SHP77 (cell line): ENCODE results near the gene BRI3BP.
"Not testable (repeated sequence)": the region's sequence is repeated elsewhere in the genome, so short reads cannot be mapped to it uniquely, and the experiment has no call there.

Experiments used
- DNase-seq, 2 experiments: peaks; one replicate each; lab custom pipeline; 2025; lab: John Stamatoyannopoulos, UW

BRI3BP gene

DNA sequence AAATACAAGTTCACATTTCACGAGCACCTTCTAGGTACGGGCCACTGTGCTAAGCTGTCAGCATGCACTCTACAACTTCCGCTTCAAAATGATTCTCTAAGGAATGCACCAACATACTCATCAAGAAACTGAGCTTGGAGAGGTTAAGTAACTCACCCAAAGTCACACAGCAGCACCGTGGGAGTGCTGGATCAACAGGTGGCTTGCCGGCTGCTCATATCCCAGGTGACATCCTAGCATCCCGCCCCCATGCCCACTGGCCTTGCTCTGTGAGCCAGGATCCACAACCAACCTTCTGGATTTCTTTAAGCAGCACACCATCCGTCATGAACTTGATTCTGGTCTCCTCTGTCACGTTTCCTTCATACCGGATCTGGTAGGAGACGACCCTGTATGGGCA, 21.2 kb upstream of the BRI3BP start:
- no peak for DNase-seq

DNA sequence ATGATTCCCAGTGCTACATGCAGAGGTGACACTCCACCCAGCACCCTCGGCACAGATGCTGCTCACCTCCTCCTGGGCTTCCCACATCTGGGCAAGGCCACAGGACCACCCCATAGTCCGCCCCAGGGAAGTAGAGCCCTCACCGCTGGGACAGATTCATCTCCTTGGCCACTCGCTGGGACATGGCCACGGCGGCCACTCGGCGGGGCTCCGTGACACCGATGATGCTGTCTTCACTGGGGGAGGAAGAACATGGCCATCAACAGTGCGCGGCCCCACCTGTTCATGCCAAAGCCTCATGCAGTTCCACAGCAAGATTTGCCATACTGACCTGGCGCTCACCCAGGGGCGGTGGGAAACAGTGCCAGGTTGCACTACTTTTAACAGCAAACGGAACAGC, 18.2 kb upstream of the BRI3BP start:
- no peak for DNase-seq

DNA sequence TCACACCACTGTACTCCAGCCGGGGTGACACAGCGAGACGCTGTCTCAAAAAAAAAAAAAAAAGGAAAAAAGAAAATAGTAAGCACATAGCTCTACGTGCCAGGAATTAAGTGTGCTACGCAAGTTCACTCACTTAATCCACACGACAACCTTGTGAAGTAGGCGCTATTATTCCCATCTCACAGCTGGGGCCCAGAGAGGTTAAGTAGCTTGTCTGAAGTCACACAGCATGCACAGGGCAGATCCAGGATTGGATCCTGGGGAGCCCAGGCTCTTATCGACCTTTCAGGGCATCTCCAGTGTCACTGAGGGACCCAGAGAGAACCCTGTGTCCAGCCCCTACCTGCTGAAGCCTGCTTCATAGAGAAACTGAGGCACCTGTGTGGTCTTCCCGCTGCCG, 16.4 kb upstream of the BRI3BP start:
- DNase-seq: no peak

DNA sequence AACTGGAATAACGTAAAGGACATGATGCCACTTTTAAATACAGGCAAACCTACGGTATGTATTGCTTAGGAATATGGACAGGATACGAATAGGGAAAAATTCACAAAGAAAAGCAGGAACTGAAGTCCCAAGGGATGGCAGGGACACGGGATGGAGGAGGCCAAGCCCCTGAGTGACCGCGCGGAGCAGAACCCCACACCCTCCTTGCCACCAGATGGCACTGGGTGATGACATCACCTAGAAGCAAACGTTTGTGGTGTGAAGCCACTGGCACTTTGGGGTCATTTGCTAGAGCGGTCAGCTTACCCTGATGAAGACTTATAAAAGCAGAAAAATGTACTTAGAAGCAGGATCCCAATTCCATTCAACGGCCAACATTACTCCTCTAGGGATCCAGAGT, 13.9 kb upstream of the BRI3BP start:
- no peak for DNase-seq

DNA sequence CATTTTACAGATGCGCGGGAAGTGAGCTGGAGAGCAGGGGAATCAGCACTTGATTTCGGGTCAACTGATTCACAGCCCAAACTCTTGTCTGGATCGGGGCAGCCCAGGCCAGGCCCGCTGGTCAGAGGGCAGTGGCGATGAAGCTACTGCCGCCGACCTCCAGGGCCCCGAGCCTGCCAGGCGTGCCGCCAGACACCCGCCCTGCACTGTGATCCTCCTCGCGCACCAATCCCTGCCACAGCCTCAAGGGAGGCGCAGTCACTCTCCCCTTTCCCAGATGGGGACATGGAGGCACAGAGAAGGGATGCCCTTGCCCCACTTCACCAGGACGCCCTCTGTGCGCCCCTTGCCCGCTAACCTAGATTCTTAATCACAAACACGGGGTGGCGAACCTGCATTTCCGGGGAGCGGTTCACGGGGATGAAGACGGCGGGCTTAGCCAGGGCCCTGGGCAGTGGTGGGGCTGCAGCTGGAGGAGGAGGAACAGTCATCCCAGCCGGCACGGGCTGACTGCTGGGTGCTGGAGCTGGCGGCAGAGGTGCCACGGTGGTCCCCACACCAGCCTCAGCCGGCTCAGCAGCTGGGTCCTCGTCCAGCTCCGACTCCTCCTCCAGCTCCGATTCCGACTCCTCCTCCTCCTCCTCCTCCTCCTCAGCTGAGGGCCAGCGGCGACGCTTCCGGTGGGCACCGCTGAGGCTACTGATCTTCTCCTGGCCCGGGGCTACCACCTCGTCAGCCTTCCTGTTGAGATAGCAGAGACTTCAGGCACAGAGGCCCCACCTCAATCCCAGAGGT, 13.2 kb upstream of the BRI3BP start:
- no peak for DNase-seq

DNA sequence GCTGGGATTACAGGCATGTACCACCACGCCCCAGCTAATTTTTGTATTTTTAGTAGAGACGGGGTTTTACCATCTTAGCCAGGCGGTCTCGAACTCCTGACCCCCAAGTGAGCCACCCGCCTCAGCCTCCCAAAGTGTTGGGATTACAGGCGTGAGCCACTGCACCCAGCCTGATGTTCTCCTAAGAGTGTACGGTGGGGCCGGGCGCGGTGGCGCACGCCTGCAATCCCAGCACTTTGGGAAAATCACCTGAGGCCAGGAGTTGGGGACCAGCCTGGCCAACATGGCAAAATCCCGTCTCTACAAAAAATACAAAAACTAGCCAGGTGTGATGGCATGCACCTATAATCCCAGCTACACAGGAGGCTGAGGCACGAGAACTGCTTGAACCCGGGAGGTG, 6.6 kb upstream of the BRI3BP start:
- DNase-seq: not testable (repeated sequence)

DNA sequence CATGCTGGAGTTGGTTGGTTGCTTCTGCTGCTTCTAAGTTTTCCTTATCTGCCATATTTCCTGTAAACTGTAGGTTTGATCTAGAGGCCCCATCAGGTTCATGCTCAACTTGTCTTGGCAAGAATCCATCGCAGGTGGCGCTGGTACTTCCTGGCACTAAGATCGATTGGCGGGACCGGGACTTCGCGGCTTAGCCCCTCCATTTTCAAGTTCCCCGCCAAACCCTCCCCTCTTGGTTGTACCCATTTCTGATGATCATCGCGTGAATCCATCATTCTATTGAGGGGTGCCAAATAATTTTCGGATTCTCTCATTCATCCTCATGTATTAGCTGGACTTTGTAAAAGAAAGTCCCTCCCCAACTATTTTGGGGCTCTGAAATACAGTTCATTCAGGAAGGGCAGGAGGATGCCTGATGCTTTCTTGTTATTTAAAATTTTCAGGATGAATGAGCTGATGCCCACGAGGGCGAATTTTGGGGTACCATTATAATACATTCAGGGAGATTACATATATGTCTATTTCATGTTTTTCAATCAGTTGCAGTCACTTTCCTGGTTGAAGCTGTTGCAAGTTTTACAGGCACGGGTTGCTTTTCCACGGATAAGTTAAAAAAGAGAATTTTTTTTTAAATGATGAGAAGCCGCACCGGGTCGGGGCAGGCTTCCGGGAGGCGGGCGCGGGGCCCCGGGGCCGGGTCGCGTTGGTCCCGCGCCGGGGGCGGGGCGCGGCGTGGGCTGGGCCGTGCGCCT, 395 bp upstream of the BRI3BP start:
- DNase-seq: peak; percentile 96 to 97

DNA sequence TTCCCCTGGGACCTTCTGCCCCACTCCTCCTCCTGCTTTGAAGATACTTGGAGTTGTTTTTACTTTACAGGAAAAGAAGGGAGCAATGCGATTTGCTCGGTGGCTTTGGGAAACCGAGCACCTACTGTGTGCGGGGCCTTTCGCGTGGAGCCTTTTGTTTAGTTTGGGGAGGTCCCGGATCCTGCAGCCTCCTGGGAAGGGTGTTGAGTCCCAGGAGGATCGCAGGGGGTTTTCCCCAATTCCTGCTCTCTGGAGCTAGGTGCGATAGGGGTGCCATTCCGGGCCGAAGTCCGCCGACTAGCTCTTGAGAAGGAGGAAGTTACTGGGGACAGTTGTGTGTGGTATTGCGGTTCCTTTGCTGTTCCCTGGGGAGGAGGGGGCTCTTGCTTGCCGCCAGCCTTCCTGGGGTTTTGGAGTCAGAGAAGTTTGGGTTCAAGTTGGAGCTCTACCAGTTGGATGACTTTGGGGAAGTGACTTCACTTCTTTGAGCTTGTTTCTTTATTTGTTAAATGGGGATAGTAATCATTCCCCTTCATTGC, 1.1 kb downstream of the BRI3BP start:
- DNase-seq: no peak

DNA sequence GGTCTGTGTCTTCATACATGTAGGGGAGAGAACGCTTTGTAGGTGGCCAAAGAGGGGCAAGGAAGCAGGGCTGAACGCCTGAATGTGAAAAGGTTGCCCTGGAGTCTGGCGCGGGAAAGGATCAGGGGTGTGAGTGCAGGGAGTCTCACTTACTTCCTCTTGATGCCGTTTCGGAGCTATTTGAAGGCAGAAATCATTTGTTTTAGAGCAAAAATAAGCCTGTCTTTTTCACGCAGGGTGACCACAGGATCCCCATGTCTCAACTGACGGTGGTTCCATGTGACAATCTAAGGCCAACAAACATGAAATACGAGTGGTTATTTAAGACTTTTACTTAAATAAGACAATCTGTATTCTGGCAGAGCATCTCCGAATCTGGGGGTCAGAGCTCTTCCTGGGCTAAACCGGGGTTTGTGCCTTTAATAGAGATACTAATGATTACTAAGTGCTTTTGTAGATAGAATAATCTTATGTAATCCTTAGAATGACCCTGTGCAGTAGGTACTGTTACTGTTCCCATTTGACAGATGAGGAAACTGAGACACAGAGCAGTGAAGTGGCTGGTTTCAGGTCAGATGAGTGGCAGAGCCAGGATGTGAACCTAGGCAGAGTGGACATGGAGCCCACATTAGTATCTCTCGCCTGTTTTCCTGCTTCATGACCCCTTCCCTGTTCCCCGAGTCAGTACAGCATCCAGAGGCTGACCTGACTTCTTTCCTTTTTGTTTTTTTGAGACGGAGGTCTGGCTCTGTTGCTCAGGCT, 1.9 kb downstream of the BRI3BP start:
- DNase-seq: no peak

DNA sequence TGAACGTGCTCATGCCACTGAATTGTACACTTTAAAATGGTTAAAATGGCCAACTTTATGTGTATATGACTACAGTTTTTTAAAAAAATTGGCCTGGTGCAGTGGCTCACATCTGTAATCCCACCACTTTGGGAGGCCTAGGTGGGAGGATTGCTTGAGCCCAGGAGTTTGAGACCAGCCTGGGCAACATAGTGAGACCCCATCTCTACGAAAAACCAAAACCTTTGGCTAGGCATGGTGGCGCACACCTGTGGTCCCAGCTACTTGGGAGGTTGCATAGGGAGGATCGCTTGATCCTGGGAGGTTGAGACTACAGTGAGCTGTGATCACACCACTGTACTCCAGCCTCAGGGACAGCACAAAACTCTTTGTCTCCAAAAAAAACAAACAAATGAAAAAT, 5.3 kb downstream of the BRI3BP start:
- no peak for DNase-seq

DNA sequence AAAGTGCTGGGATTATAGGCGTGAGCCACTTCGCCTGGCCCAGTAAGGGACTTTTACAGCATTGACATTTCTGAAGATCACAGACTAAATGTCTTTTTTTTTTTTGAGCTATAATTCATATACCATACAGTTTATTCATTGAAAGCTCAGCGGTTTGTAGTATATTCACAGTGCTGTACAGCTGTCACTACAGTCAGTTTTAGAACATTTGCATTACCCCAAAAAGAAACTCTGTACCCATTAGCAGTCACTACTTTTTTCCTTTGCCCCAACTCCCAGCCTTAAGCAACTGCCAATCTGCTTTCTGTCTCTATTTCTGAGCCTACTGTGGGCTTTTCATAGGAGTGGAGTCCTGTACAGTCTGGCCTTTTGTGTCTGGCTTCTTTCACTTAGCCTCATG, 8.2 kb downstream of the BRI3BP start:
- DNase-seq: no peak

DNA sequence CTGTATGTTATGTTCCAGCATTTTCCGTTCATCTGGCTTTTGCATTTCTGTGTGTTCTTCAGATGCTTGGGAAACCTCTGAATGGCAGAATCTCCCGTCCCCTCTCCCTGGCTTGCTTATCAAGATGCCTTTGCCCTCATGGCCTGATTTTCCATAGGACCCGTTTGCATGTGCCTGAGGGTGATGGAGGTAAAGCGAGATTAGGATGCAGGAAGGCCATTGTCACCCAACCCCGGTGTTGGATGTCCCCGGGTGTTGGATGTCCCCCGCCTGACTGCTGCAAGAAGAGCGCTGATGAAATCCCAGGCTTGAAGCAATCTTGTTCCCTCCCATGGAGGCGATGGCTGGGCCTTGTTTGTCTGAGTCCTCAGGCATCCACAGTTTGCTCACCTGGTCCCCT, 9.6 kb downstream of the BRI3BP start:
- no peak for DNase-seq

DNA sequence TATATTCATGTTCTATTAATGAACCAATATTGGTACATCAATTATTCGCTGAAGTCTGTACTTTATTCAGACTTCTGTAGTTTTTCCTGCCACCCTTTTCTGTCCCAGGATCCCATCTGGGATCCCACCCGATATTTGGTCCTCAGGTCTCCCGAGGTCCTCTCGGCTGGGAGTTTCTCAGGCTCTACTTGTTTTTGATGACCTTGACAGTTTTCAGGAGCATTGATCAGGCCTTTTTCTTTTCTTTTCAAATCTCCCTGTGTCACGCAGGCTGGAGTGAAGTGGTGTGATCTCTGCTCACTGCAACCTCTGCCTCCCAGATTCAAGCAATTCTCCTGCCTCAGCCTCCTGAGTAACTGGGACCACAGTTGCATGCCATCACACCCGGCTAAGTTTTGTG, 11.2 kb downstream of the BRI3BP start:
- no peak for DNase-seq

DNA sequence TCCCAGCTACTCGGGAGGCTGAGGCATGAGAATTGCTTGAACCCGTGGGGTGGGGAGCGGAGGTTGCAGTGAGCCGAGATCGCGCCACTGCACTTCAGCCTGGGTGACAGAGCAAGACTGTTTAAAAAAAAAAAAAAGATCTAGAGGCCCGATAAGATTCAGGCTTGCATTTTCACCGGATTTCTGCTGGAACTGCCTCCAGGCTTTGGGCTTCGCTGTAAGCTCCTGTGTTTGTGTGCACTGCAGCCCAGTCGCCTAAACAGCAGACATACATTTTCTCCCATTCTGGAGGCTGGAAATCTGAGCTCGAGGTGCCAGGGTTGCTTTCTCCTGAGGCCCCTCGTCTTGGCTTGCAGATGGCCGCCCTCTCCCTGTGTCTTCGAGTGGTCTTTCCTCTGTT, 12.2 kb downstream of the BRI3BP start:
- no peak for DNase-seq

DNA sequence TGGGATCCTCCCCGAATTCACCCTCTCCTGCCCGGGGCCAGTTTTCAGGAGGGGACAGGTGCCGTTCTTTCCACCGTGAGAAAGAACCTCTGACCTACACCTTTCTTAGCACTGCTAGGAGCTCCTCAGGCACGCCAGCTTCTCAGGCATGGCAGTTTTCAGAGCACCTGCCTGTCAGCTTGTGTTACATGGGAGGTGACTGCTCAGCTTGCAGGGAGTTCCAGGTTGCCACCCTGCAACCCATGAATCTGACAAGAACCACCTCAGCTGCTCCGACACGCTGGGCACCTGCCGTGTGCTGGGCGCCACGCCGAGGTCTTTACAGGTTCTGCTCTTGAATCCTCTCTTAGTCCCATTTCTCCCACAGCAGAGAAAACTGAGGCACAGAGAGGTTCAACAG, 12.9 kb downstream of the BRI3BP start:
- DNase-seq: no peak

DNA sequence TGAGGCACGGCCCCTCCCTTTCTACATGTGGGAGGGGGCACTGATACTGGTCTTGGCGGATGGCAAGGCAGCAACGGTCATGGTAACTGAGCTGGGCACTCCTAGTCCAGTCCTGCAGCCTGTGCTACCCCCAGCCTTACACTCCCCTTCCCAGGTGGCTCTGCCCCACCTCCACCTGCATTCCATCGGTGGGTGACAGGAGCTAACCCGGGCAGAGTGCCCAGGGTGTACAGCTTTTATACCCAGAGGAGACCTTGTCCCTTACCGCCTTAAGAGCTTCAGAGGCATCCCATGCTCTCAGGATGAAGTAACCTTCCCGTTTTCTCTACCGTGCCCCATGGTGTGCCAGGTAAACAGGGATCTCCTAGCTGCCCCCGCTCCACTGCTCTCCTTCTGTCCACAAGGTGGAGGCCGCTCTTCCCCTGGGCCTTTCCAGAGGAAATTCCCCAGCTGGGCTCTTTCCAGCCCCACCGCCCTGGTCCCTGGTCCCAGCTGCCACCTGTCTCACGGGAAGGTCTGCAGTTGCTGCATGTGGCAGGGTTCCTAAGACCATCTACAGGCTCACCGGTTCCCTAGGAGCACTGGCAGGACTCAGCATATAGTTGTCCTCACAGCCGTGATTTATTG, 20.5 kb downstream of the BRI3BP start:
- peak; percentile 68 to 73 for DNase-seq

DNA sequence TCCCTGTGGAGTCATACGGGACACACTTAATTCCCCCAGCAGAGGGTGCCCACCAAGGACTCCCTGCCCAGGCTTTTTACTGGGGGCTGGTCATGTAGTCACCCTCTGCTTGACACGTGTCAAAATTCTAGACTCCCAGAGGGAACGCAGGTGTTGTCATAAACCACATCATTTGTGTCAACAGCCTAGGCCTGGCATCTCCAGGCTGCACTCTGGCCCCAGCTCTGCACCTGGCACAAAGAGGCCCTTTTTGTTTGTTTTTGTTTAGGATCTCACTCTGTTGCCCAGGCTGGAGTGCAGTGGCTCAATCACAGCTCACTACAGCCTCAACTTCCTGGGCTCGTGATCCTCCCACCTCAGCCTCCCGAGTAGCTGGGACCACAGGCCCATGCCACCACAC, 21.1 kb downstream of the BRI3BP start:
- DNase-seq: peak; percentile 62 to 71

DNA sequence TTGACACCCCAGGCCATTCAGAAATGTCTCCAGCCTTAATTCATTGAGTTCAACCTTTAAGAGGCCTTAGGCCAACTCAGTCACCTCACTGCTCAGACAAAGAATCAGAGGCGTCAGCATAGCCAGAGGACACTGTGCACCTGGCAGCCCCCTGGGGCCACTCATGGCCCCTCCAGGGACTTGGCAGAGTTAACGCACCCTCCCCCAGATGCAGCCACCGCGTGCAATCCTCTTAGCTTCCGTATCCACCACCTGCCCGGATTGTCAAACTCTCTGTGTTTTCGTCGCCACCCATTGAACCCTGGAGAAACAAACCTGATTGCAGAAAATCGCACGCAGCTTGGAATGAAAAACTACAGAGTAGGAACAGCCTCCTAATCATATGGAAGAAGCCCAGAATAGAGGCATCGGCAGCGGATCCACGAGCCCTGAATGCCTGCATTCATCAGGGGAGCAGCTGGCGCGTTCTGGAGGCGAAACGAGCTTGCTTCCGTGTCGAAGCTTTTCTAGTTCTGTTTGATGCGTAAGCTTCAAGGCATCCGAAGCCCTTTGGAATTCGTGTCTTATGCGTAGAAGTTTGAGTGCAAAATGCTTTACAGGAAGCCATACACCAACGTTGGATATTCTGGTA, 22.4 kb downstream of the BRI3BP start:
- peak in 1 of 2 experiments; percentile 22 for DNase-seq

DNA sequence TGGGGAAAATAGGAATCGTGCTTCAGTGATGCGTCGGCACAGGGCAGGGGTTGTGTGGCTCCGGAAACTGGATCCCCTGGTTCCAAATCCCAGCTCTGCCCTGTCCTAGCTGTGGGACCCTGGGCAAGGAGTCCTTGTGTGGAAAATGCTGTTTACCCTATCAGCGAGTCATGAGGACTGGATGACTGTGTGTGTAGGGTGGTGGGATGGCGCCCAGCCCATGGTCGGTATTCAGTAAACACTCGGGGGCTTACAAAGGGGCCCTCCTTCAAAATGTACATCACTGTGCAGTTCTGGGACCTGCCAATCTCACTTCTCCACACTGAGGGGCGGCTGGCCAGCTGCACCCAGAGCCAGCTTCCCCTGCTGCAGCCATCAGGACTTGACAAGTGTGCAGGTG, 24.4 kb downstream of the BRI3BP start:
- no peak for DNase-seq

DNA sequence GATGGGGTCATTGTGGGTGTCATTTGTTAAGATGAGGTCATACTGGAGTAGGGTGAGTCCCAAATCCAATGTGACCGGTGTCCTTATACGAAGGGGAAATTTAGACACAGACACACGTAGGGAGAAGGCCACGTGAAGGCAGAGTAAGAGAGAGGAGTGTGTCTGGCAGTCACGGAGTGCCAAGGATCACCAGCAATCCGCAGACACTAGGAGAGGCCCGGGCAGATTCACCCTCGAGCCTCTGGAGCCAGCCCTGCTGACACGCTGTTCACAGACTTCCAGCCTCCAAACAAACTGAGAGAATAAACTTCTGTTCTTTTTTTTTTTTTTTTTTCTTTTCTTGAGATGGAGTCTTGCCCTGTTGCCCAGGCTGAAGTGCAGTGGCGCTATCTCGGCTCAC, 24.9 kb downstream of the BRI3BP start:
- no peak for DNase-seq

DNA sequence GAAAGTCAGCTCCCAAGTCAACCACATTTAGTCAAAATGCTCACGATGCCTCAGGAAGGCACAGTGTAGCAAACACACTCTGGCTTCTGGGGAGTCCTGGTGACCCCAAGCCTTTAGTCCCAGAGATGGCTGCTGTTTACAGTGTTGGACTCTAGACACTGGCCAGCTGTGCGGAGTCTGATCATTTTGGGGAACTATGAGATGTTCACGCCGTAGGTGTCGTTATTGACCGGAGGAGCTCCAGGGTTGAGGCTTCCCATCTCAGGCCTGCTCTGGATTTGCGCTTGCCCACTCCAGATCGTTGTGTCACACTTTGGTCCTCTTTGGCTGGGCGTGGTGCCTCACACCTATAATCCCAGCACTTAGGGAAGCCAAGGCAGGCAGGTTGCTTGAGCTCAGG, 27.7 kb downstream of the BRI3BP start:
- no peak for DNase-seq

DNA sequence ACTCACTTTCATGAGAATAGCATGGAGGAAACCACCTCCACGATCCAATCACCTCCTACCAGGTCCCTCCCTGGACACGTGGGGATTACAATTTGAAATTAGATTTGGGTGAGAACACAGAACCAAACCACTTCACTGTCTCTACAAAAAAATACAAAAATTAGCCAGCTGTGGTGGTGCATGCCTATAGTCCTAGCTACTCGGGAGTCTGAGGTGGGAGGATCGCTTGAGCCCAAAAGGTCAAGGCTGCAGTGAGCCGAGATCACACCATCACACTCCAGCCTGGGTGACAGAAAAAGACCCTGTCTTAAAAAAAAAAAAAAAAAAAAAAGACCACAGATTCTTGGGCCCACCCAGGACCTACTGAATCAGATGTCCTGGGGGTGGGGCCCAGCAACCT, 28.3 kb downstream of the BRI3BP start:
- no peak for DNase-seq
